T-helper 1 cell treated with Interleukin-12 subunit alpha and Interleukin-12 subunit beta and Interleukin-4 antibody, amounts not matched to agents 30 ng/mL and 1 ng/mL, for 36 hours (primary cell): ENCODE data around the gene NR0B1. TPM values are rescaled to one million over a fixed set of nuclear protein-coding genes. Genes with fewer than 3 reads are reported as not detected.

Experiments used
- intact Hi-C: fragments of 100-400 bp; cut with micrococcal nuclease; formaldehyde crosslinking; loops from one replicate; pipeline ENCODE4 v1.15.1; 2024
- total RNA-seq: library from RNA; stranded (reverse); gene quantifications from 2 replicates; pipeline ENCODE4 v1.2.3, GENCODE V29; 2022

NR0B1 gene
- total RNA-seq, 1 donor from 2014 or later = not detected

DNA sequence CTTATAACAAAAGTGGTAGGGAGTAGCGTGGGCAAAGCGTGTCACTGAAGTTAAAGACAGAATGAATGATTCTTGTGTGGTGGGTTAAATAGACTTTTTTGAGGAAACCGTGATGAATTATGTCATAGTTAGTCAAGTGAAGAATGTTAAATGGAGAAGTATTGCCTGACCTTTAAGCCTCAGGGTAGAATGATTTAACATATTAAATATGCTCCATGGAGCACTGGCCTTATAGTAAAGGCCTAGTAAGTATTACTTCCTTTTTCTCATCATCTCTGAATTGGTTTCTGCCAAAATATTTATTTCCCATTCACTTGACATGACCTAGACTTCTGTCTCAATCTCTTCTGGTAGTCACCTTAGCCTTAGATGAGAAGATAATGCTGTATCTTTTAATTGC, 38.6 kb downstream of the NR0B1 start:
- intact Hi-C loops = no loop called here

DNA sequence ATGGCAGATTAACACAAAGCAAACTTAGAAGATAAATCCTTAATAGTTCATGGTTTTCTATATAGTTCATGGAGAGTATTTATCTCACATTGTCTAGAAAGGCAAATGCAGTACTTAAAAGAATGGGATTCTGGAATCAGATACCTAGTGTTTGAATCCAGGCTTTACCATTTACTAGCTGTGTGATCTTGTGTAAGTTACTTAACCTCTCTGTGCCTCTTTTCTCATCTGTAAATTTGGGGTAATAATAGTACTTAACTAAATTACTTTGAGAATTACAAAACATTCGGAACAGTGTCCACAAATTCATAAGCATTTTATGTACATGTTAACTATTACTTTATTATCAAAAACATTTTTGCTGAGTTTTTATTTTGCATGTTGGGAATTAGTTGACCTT, 46.4 kb downstream of the NR0B1 start:
- intact Hi-C loops = no loop called here

DNA sequence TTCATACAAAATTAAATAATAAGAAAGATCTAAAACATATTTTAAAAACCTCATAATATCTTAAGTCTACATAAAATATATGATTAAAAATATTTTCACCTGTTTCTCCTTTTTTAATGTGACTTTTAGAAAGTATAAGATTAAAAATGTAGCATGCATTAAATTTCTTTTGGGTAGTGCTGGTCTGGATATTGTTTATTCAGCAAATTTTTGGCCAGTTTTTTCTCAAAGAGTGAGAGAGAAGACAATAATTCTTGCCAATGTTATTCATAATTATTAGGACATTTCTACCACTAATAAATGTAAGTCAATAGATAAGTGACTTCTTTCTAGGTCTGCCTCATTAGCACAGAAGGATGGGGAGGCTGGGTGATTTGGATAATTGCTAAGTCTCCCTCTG, 48.2 kb downstream of the NR0B1 start:
- intact Hi-C loops = no loop called here

DNA sequence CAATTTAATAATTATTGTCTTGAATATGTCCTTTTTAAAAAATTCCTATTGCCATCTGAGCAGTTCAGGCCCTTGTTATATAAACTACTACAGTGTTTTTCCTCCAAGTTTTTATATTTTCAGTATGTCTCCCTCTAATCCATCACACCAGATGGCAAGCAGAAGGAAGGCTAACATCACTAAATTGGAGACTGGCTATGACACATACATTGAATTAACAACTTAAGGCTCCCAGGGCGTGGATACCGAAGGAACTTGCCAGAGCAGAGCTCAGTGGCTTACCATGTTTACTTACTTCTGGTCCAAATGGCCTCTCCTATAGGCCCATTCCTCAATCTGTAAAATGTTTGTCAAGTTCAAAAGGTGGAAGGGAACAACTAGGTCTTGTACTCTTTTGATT, 49.3 kb downstream of the NR0B1 start:
- intact Hi-C loops = no loop called here

Other genes starting within 250 kb of the NR0B1 start
- not detected in 2 replicates for gene MAGEB2, start 93.8 kb downstream of the NR0B1 start, total RNA-seq
- gene MAGEB3, start 78.7 kb downstream of the NR0B1 start, total RNA-seq = not detected in 2 replicates
- not detected in 2 replicates for gene MAGEB4, start 67.4 kb downstream of the NR0B1 start, total RNA-seq
- not detected in 2 replicates for gene MAGEB1, start 62.2 kb downstream of the NR0B1 start, total RNA-seq